Panc1 (cell line): ENCODE results near the gene TMEM123. TPM values are rescaled to one million over a fixed set of nuclear protein-coding genes. Genes with fewer than 3 reads are reported as not detected.

Source experiments
- ATAC-seq: fragments of 200-7000 bp; cut with Tn5 transposase; 2 replicates; pipeline ENCODE4 v1.9.1; 2020; ENCODE audit warnings: mild to moderate bottlenecking, moderate library complexity
- BruUV-seq: library from RNA; stranded (reverse); fragments of 400-500 nt; replicated peaks from 2 replicates; lab custom pipeline; 2021; lab: Mats Ljungman, UMichigan
- CTCF ChIA-PET: fragments of 300-600 bp; sonication (Branson Sonifier 250); formaldehyde crosslinking; loops from one replicate; lab custom pipeline; 2022; ENCODE audit warnings: antibody characterized with exemption; lab: Charles Lee
- POLR2A ChIA-PET: fragments of 300-600 bp; sonication (Branson Sonifier 250); formaldehyde crosslinking; loops from one replicate; lab custom pipeline; 2022; ENCODE audit warnings: antibody characterized with exemption; lab: Charles Lee
- DNase-seq: peaks from one replicate; pipeline ENCODE4 v3.0.0-alpha.2; 2010; ENCODE audit warnings: low read depth, low spot score
- H3K27ac ChIP-seq: 2 replicates; pipeline ENCODE4 v1.5.1; 2011; ENCODE audit warnings: mild to moderate bottlenecking, low read length, inconsistent platforms
- H3K27me3 ChIP-seq: fragments of 200-500 bp; sonication (Bioruptor generic); 2 replicates; pipeline ENCODE4 v1.6.0; 2014; ENCODE audit warnings: low read length, inconsistent platforms; ENCODE audit not compliant: control insufficient read depth, insufficient read depth
- H3K36me3 ChIP-seq: fragments of 200-500 bp; sonication (Bioruptor generic); 2 replicates; pipeline ENCODE4 v1.5.1; 2014; ENCODE audit warnings: inconsistent platforms, mild to moderate bottlenecking, low read length, moderate library complexity; ENCODE audit not compliant: control insufficient read depth, insufficient read depth
- H3K4me1 ChIP-seq: 2 replicates; pipeline ENCODE4 v1.5.1; 2011; ENCODE audit warnings: inconsistent platforms, mild to moderate bottlenecking, low read length, moderate library complexity; ENCODE audit not compliant: control insufficient read depth, insufficient read depth
- H3K4me3 ChIP-seq, 2 experiments: 2 replicates each; pipeline ENCODE4 v1.5.1; 2011 to 2012; ENCODE audit warnings: low read depth in 2 of 2, low read length in 2 of 2, mild to moderate bottlenecking in 2 of 2, inconsistent platforms in 1 of 2, moderate library complexity in 1 of 2
- H3K9me3 ChIP-seq: fragments of 200-500 bp; sonication (Bioruptor generic); 2 replicates; pipeline ENCODE4 v1.5.1; 2014; ENCODE audit warnings: low read depth, mild to moderate bottlenecking, inconsistent platforms, low read length, moderate library complexity; ENCODE audit not compliant: control insufficient read depth, insufficient read depth
- POLR2AphosphoS5 ChIP-seq: IDR thresholded peaks from 2 replicates; pipeline ENCODE4 v1.6.1; 2012; ENCODE audit warnings: mild to moderate bottlenecking, low read depth, low read length, moderate library complexity
- SIN3A ChIP-seq: IDR thresholded peaks from 2 replicates; pipeline ENCODE4 v1.6.1; 2012; ENCODE audit warnings: low read depth, mild to moderate bottlenecking, low read length, moderate library complexity, borderline replicate concordance; ENCODE audit not compliant: insufficient read depth
- TCF7L2 ChIP-seq: IDR thresholded peaks from 2 replicates; pipeline ENCODE4 v1.6.1; 2011; ENCODE audit warnings: mild to moderate bottlenecking, low read depth, low read length, inconsistent platforms
- in situ Hi-C: cut with HindIII; loops from 2 replicates; pipeline ENCODE4 v1.10.0; 2016; ENCODE audit warnings: low sequenced_read_pairs, low pct_unique_long_range_greater_than_20kb
- intact Hi-C: fragments of 100-400 bp; cut with micrococcal nuclease; formaldehyde crosslinking; loops from one replicate; pipeline ENCODE4 v1.10.0; 2022; ENCODE audit not compliant: unreplicated experiment
- total RNA-seq: library from RNA; stranded (reverse); gene quantifications from one replicate; pipeline ENCODE4 v1.2.1, GENCODE V29; 2021; ENCODE audit not compliant: unreplicated experiment
- TF ChIP-seq, protein P1 (sequence below): fragments of 450-650 bp; IDR thresholded peaks from 2 replicates; pipeline ENCODE4 v1.5.1; 2017; ENCODE audit warnings: mild to moderate bottlenecking
- TF ChIP-seq, protein P2 (sequence below), 2 experiments: IDR thresholded peaks; 2 replicates each; pipeline ENCODE4 v1.6.1; 2011 to 2012; ENCODE audit warnings: low read depth in 2 of 2, control low read depth in 1 of 2, low read length in 1 of 2, mild to moderate bottlenecking in 1 of 2, moderate library complexity in 1 of 2; ENCODE audit not compliant: insufficient read depth in 1 of 2

Gene TMEM123
- total RNA-seq, 1 experiment from 2014 or later, result 383 TPM

DNA sequence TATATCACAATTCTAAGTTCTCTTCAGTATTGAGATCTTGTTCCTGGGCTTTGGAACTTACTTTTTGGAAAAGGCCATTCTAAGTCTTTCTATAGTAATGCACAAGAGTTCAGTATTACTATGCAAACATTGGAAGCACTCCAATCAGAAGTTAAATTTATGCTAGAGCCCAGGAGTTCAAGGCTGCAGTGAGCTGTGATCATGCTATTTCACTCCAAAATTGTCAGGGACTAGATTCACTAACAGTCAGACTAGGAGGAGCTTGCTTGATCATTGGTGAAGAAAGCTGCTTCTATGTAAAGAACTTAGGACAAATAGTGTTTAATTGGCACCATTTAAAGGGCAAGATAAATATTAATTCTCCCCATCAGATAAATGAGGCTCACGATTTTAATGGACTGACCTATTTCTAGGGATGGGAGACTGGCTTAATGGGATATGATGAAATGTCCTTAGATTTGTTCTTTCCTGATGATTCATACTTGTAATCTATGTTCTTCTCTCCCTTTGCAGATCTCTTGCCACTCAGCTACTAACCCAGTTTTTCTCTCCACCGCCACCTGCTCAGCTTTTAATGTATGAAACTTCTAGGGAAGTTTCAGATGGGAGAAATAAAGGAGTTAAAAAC, 32.6 kb upstream of the TMEM123 start:
- H3K27me3 ChIP-seq, result no peaks in the 10 kb centered on the region
- DNase-seq, result no peak
- no peak for ATAC-seq
- H3K9me3 ChIP-seq, result no peaks in the 10 kb centered on the region
- no peak overlapping the region for H3K4me3 ChIP-seq
- no peaks in the 10 kb centered on the region for H3K4me1 ChIP-seq
- in situ Hi-C loops (no loop called here), intact Hi-C loops (no loop called here)
- TF ChIP-seq, protein P1, sequence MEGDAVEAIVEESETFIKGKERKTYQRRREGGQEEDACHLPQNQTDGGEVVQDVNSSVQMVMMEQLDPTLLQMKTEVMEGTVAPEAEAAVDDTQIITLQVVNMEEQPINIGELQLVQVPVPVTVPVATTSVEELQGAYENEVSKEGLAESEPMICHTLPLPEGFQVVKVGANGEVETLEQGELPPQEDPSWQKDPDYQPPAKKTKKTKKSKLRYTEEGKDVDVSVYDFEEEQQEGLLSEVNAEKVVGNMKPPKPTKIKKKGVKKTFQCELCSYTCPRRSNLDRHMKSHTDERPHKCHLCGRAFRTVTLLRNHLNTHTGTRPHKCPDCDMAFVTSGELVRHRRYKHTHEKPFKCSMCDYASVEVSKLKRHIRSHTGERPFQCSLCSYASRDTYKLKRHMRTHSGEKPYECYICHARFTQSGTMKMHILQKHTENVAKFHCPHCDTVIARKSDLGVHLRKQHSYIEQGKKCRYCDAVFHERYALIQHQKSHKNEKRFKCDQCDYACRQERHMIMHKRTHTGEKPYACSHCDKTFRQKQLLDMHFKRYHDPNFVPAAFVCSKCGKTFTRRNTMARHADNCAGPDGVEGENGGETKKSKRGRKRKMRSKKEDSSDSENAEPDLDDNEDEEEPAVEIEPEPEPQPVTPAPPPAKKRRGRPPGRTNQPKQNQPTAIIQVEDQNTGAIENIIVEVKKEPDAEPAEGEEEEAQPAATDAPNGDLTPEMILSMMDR, result no peak
- TF ChIP-seq, protein P2, sequence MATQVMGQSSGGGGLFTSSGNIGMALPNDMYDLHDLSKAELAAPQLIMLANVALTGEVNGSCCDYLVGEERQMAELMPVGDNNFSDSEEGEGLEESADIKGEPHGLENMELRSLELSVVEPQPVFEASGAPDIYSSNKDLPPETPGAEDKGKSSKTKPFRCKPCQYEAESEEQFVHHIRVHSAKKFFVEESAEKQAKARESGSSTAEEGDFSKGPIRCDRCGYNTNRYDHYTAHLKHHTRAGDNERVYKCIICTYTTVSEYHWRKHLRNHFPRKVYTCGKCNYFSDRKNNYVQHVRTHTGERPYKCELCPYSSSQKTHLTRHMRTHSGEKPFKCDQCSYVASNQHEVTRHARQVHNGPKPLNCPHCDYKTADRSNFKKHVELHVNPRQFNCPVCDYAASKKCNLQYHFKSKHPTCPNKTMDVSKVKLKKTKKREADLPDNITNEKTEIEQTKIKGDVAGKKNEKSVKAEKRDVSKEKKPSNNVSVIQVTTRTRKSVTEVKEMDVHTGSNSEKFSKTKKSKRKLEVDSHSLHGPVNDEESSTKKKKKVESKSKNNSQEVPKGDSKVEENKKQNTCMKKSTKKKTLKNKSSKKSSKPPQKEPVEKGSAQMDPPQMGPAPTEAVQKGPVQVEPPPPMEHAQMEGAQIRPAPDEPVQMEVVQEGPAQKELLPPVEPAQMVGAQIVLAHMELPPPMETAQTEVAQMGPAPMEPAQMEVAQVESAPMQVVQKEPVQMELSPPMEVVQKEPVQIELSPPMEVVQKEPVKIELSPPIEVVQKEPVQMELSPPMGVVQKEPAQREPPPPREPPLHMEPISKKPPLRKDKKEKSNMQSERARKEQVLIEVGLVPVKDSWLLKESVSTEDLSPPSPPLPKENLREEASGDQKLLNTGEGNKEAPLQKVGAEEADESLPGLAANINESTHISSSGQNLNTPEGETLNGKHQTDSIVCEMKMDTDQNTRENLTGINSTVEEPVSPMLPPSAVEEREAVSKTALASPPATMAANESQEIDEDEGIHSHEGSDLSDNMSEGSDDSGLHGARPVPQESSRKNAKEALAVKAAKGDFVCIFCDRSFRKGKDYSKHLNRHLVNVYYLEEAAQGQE (IDR thresholded peaks at IDR 0.05; ENCODE audit: insufficient read depth in 1 of 2, low read depth in 2 of 2, low read length in 1 of 2), result no peak
- TF ChIP-seq TCF7L2 (no peak), SIN3A (no peak), POLR2AphosphoS5 (no peak)
- CTCF ChIA-PET, result no interaction called here
- BruUV-seq, result no TSS peak
- H3K36me3 ChIP-seq, result no peaks in the 10 kb centered on the region
- POLR2A ChIA-PET, result no interaction called here
- H3K27ac ChIP-seq, result no peak overlapping the region

DNA sequence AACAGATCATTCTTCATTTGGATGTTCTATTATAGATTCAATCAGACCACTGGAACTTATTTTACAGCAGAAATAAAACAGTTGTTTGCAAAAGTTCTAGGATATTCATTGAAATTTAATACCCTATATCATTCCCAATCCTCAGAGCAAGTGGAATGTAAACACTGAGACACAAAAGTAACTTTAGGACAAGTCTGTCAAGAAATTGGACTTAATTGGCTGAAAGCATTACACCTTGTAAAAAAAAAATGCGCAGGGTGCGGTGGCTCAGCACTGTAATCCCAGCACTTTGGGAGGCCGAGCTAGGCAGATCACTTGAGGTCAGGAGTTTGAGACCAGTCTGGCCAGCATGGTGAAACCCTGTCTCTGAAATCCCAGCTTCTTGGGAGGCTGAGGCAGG, 29.9 kb upstream of the TMEM123 start:
- ChIA-PET CTCF (no interaction called here), POLR2A (no interaction called here)
- DNase-seq (no peak), ATAC-seq (no peak)
- no peak overlapping the region for H3K4me3 ChIP-seq
- no TSS peak for BruUV-seq
- intact Hi-C loops, result no loop called here
- in situ Hi-C loops, result no loop called here
- TF ChIP-seq POLR2AphosphoS5 (no peak), TCF7L2 (no peak), SIN3A (no peak)
- TF ChIP-seq, protein P2 (IDR thresholded peaks at IDR 0.05; ENCODE audit: insufficient read depth in 1 of 2, low read depth in 2 of 2, low read length in 1 of 2), result no peak
- TF ChIP-seq, protein P1, result no peak
- no peaks in the 10 kb centered on the region for H3K36me3 ChIP-seq
- no peaks in the 10 kb centered on the region for H3K27me3 ChIP-seq
- no peaks in the 10 kb centered on the region for H3K4me1 ChIP-seq
- H3K27ac ChIP-seq, result no peak overlapping the region
- H3K9me3 ChIP-seq, result no peaks in the 10 kb centered on the region
